ENCODE results near the gene NCOA7.

GRCh38 chr6:125759184-125759902 lies 31.4 kb upstream of the NCOA7 start:
- TF ChIP-seq GATA2 (IDR thresholded peaks at IDR 0.05; ENCODE audit: low read depth, low read length) (no peak), GATA3 (IDR thresholded peaks at IDR 0.05; ENCODE audit: low read depth, low read length) (no peak)

All from SH-SY5Y (cell line).